GM10847 (cell line): ENCODE results near the gene KLF3.

Experiments used
- POLR2A ChIP-seq: IDR thresholded peaks from 2 replicates; pipeline ENCODE4 v1.6.1; 2011; ENCODE audit not compliant: insufficient read length; ENCODE audit errors: extremely low read depth

The KLF3 gene

DNA sequence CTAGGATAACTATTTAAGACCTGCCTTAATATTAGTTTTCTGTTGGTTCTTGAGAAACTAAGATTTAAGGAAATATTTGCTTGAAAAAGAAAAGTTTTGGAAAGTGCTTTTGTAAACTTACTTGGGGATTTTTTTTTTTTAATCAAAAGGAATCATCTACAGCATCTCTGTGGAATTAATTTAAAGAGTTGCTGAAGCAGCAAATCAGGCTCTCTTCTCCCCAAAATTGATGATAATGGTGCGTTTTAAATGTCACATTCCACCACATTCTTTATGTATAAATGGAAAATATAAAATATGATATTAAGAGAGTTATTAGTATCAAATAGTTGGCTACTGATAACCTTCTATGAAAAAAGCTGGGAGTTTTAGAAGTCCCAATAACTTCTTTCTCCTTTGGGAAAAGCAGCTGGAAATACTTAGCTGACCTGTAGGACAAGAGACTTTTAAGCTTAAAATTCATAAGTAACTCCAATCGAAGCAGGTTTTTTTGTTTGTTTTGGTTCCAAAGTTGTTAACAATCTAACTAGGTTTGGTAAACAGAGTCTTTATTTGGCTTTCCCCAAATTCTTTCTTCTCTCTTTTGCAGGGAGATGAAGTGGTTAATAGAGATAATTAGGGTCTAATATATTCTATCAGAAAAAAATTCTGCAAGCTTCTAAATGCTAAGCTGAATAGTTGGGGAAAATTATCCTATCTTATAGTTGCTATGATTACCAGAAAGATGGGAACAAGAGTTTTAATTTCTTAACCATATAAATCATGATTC is 4.4 kb downstream of the KLF3 start:
- TF ChIP-seq POLR2A: no peak

DNA sequence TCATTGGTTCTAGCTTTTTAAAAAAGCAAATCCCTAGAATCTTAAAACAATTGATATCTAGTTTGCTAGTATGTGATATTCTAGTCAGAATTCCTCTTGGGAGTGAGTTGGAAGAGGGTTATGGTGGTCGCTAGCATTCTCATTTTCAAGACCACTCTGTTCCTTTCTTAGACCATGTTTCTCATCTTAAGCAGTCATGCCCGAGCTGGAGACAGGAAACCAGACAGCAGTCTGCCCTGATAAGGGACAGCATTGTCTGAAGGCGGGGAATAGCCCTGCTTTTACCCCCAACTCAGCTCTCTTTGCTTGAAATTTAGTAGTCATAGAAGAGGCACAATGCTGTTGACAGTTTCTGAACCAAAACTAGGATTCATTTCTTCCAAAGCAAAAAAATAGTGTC is 5.2 kb downstream of the KLF3 start:
- no peak for TF ChIP-seq POLR2A

DNA sequence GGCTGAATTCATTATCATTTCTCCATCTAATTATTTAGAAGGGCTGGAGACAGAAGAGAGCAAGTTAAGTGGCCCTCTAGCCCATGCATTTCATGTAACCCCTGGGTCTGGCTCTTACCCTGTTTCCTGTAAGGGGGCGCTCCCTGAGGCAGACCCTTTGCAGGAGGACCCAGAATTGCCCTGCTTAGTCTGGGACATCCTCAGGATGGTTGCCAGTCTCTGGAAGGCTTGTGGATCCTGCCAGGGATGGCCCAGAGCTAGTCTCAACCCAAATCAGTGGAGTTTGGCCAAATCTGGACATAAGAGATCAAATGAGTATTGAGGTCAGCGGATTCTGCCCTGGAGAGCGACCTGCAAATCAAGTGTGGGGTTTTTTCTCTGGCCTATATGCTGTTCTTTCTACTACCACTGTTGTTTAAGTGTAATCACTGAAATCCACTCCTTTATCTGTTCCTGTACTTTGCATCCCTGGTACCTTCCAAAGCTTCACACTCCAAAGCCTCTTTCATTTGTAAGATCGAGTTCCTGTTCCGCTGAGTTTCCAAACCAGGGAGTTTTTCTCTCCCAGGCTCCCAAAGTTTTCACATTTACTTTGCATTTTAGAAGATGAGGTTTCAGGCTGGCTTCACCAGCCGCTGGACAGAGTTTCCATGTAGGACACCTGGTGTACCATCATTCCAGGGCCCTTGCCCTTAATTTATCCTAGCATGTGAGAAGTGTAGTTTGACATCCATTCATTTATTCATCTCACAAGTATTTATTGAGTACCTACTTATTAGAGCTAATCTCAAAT is 6.3 kb downstream of the KLF3 start:
- TF ChIP-seq POLR2A: no peak

DNA sequence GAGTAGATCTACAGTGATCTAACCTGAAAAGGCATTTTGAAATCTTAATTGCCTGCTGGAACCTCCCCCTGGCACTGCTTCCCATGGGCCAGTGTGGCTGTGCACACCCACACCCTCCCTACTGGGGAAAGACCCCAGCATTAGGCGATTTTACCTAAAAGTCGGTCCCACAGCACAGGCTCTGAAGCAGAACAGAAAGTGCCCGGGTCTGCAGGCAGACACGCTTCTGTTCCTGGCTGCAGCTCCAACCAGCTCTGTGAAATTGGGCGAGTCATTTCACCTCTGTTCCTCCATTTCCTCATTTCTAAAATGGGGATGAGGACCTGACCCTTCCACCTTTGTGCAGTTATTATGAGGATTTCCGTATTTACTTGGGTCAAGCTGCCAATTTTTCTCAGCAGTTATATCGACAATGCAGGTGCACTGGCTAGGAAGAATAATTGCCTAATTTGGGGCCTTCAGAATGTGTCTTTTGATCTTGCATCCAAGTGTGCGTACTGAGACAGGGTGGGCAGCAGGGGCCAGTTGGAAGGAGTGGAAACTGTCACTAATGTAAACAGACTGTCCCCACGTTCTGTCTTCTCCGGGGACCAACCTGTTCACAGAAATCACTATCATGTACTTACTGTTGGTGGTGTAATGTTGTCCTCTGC is 7.1 kb downstream of the KLF3 start:
- TF ChIP-seq POLR2A: no peak

DNA sequence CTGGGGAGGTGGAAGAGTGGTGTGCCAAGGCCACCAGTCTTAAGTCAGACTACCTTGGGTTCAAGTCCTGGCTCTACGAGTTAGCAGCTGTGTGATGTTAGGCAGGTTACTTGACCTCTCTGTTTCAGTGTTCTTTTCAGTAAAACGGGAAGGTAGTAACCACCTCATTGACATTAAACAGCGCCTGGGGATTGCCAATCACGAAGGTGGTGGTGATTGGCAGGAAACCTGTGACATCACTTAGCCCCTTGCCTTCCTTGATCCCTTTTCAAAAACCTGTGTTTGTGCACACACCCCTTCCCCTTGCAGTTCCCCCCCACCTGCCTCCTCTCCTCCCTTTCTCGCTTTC is 7.6 kb downstream of the KLF3 start:
- no peak for TF ChIP-seq POLR2A

- no peak for TF ChIP-seq POLR2A
These were observed 8.0 kb downstream of the KLF3 start for GRCh38 chr4:38672074-38672396.

- no peak for TF ChIP-seq POLR2A
These were observed 8.6 kb downstream of the KLF3 start for GRCh38 chr4:38672397-38673129.

DNA sequence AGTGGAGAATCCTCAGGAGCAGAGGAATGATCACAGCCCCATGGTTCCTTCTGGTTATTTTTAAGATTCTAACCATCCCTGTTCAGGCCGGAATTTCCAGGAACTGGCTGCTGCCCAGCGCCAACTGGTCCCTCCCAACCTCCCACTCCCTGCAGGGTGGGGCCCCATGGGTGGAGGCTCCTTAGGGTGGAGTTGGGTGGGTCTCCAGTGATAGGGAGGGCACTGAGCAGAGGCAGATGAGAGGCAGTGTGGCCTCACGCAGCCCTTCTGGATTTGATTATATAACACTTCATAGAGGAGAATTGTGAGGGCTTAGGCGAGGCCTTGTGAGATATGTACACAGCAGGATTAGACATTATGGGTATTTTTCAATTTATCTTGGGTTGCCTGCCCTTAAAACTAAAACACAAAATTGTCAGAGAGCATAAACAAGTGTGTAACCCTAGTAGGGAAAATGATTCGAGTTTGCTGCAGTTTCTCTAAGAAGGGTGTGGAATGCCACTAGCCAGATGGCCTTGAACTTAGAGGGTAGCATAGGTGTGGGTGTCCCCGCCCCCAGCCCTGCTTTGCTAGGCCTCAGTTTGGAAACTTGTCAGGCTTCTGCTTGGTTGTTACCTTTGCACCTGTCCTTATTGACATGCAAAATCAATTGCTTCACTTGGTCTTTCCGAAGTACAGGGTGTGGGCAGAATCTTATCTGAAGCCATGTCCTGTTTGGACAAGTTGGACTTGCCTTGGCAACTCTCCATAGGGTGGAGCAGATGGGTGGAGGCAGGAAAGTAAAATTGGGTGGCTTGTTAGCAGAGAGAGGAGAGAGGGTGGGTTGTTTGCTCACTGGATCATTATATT is 9.4 kb downstream of the KLF3 start:
- TF ChIP-seq POLR2A: no peak

GRCh38 chr4:38674258-38675144 is 10.5 kb downstream of the KLF3 start:
- TF ChIP-seq POLR2A: no peak

GRCh38 chr4:38675146-38676121 is 11.4 kb downstream of the KLF3 start:
- TF ChIP-seq POLR2A: no peak

DNA sequence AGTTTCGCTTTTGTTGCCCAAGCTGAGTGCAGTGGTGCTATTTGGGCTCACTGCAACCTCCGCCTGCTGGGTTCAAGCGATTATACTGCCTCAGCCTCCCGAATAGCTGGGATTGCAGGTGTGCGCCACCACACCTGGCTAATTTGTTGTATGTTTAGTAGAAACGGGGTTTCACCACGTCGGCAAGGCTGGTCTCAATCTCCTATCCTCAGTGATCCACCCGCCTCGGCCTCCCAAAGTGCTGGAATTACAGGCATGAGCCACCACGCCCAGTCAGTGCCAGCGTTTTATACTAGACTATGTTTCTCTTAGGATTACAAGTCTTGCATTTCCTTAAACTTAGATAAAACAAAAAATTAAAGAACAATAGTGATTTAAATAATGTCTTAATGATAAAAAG is 13.0 kb downstream of the KLF3 start:
- TF ChIP-seq POLR2A: no peak

GRCh38 chr4:38677441-38677840 is 13.4 kb downstream of the KLF3 start:
- no peak for TF ChIP-seq POLR2A

- TF ChIP-seq POLR2A: no peak
These were observed 14.1 kb downstream of the KLF3 start for GRCh38 chr4:38678078-38678477.
